NCI-H226 (cell line): Measurements from ENCODE around the gene ITGB1BP1.

Experiments
- DNase-seq: peaks from one replicate; pipeline ENCODE4 v3.0.0-alpha.2; 2015

The ITGB1BP1 gene

GRCh38 chr2:9377461-9378097 lies 45.7 kb downstream of the ITGB1BP1 start:
- DNase-seq: no peak

GRCh38 chr2:9375857-9376428 lies 47.4 kb downstream of the ITGB1BP1 start:
- no peak for DNase-seq

DNA sequence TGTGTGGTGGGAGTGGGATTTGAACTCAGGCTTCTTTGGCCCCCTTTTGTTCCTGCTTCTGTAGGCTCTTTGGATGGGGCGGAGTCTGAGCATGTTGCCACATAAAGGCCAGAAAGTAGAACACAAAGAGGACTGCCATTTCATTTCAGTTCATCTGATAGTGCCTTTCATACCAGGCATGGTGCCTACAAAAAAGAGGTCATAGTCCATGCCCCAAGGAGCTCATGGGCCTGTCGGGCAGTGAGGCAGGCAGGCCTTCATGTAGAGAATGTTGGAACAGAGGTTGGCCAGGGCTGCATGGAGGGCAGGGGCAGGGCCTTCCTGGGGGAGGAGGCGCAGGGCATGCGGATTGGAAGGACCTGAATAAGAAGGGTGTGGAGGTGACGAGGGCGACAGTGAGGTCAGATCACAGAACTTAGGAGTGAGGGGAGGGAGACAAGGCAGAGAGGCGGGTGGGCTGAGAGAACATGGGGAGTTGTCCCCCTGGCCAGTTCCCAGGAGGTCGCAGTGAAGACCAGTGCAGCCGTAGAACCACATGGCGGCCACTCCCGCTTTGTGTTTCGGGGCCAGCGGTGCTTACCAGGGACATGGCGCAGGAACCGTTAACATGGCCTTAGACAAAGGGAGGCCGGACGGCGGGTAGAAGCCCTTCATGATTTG lies 49.1 kb downstream of the ITGB1BP1 start:
- DNase-seq: no peak

DNA sequence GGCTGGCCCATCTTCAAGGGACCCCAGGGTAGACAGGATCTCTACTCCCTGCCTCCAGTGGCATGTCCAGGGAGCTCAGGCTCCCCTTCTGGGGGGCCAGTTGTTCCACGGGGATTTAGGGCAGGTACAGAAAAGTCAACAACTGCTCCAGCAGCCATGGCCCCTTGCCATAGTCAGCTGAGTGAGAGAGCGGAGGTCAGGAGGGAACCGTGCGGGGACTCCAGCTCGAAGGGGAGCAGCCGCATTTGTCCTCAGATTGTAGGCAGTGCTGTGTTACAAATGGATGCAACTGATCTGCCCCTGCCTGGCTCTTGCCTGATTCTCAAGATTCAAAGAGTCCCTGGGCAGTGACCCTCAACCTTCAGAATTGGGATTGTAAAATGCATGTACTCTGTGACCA lies 49.9 kb downstream of the ITGB1BP1 start:
- no peak for DNase-seq

DNA sequence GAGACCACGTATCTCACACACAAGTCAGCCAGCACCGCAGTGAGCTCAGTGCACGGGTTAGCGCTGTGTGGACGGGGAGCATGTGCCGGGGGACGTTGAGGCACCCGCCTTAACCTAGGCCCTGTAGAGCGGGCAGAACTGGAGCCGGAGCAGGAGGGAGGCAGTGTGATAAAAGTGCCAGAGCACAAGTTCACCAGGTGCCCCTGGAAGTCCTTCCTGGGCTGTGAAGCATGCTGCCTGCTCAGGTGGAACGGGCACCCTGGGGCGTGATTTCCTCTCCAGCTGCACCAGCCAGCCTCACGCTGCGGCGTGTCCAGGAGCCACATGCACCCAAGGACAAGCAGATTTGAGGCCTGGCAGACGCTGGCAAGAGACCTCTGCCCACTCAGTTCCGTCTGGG lies 50.3 kb downstream of the ITGB1BP1 start:
- no peak for DNase-seq

- DNase-seq: no peak
Measured at GRCh38 chr2:9370746-9371145, 52.6 kb downstream of the ITGB1BP1 start.

- no peak for DNase-seq
Measured at GRCh38 chr2:9366026-9366425, 57.3 kb downstream of the ITGB1BP1 start.

- no peak for DNase-seq
Measured at GRCh38 chr2:9365498-9366019, 57.8 kb downstream of the ITGB1BP1 start.

- no peak for DNase-seq
Measured at GRCh38 chr2:9364791-9365497, 58.4 kb downstream of the ITGB1BP1 start.

DNA sequence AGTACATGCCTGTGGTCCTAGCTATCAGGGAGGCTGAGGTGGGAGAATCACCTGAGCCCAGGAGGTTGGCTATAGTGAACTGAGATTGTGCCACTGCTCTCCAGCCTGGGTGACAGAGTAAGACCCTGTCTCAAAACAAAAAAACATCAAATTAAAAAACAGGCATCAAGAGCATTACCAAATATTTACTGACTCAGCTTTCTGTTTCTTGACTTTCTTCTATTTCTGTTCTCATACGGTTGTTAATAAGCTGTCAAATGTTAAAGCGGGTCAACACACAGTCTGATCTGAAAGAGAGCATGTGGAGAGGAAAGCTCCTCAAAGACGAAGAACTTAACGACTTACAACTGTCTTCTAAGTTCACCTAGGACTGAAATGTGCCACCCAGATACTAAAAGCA lies 59.0 kb downstream of the ITGB1BP1 start:
- no peak for DNase-seq

- DNase-seq: no peak
Measured at GRCh38 chr2:9360701-9361100, 62.6 kb downstream of the ITGB1BP1 start.

DNA sequence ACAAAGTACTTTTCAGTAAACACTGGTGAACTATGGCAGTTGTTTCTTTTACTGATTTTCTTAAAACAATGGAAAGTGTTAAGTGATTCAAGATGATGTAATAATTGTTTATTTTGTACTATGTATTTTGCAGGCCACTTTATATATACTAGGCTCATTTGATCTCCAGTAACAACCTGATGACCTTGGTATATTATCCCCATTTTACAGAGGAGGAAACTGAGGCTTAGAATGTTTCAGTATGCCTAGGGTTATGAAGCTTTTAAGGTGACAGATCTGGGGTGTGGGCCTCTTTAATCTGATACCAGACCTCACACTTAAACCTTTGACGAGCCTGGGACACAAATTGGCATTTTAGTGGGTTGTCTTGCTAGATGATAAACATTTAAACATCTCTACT lies 63.2 kb downstream of the ITGB1BP1 start:
- DNase-seq: no peak

GRCh38 chr2:9359463-9359862 lies 63.9 kb downstream of the ITGB1BP1 start:
- no peak for DNase-seq

GRCh38 chr2:9358846-9359245 lies 64.5 kb downstream of the ITGB1BP1 start:
- DNase-seq: no peak

GRCh38 chr2:9356261-9356660 lies 67.1 kb downstream of the ITGB1BP1 start:
- DNase-seq: no peak

GRCh38 chr2:9355716-9356115 lies 67.6 kb downstream of the ITGB1BP1 start:
- no peak for DNase-seq

DNA sequence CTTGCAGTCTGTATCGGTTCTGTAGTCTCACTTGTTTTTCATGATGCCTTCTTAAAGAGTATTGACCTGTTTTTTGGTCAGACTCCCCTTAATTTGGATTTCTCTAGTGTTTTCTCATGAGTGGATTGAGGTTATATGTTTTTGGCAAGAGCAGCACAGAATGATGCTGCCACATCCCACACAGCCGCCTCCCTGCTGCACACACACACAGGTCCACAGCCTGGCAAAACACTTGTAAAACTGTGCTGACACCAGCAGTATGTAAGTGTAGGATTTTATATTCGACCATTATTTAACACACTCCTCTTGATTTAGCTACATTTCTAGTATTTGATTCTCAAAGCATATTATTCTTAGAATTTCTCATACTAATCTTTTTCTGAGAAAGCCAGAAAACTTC lies 68.1 kb downstream of the ITGB1BP1 start:
- DNase-seq: no peak

- DNase-seq: no peak
Measured at GRCh38 chr2:9354318-9354717, 69.0 kb downstream of the ITGB1BP1 start.
